HepG2 (cell line): ENCODE measurements around the gene INPP5K. TPM values are rescaled to one million over a fixed set of nuclear protein-coding genes. Genes with fewer than 3 reads are reported as not detected.
A peak's percentile ranks its signal among the peaks of the same experiment; 100 is the strongest.

ENCODE experiments used
- BRD4 ChIP-seq: sonication (generic); formaldehyde crosslinking; IDR thresholded peaks from 2 replicates; pipeline ENCODE4 v1.4.0; 2020; ENCODE audit warnings: missing genetic modification reagents
- CREB1 ChIP-seq, 2 experiments: fragments of 450-650 bp in 1 of 2; IDR thresholded peaks; 2 replicates each; pipeline ENCODE4 v1.6.1; 2016 to 2017; ENCODE audit warnings: control low read depth in 1 of 2, mild to moderate bottlenecking in 1 of 2, missing compliant biosample characterization in 1 of 2, missing genetic modification characterization in 1 of 2
- FOSL1 ChIP-seq: sonication (generic); formaldehyde crosslinking; IDR thresholded peaks from 2 replicates; pipeline ENCODE4 v1.9.0; 2021; ENCODE audit warnings: missing genetic modification reagents, borderline replicate concordance
- FOXP1 ChIP-seq, 2 experiments: fragments of 450-650 bp in 1 of 2; IDR thresholded peaks; 2 replicates each; pipeline ENCODE4 v1.6.1; 2017 to 2018; ENCODE audit warnings: antibody characterized with exemption in 1 of 2
- HDAC1 ChIP-seq: sonication (generic); formaldehyde crosslinking; IDR thresholded peaks from 2 replicates; pipeline ENCODE4 v1.5.1; 2020; ENCODE audit warnings: mild to moderate bottlenecking, missing genetic modification reagents
- HOXA9 ChIP-seq: sonication (generic); formaldehyde crosslinking; IDR thresholded peaks from 2 replicates; pipeline ENCODE4 v1.8.1; 2022; ENCODE audit warnings: missing genetic modification reagents, mild to moderate bottlenecking, moderate library complexity, borderline replicate concordance
- MATR3 ChIP-seq: sonication (generic); formaldehyde crosslinking; IDR thresholded peaks from 2 replicates; pipeline ENCODE4 v1.4.0; 2020; ENCODE audit warnings: missing genetic modification reagents
- MAX ChIP-seq: IDR thresholded peaks from 2 replicates; pipeline ENCODE4 v1.6.1; 2012; ENCODE audit warnings: inconsistent platforms
- NFYB ChIP-seq: sonication (generic); formaldehyde crosslinking; IDR thresholded peaks from 2 replicates; pipeline ENCODE4 v1.4.0; 2020; ENCODE audit warnings: missing genetic modification reagents
- ONECUT2 ChIP-seq: sonication (generic); formaldehyde crosslinking; IDR thresholded peaks from 2 replicates; pipeline ENCODE4 v1.4.0; 2020; ENCODE audit warnings: missing genetic modification reagents
- PRPF4 ChIP-seq: fragments of 200-400 bp; formaldehyde crosslinking; IDR thresholded peaks from 2 replicates; pipeline ENCODE4 v1.6.1; 2016; ENCODE audit warnings: low read length, low read depth; ENCODE audit not compliant: poor library complexity, severe bottlenecking
- RBM39 ChIP-seq: fragments of 200-400 bp; formaldehyde crosslinking; IDR thresholded peaks from one replicate; pipeline ENCODE4 v1.6.1; 2018; ENCODE audit warnings: antibody characterized with exemption, mild to moderate bottlenecking, low read depth, low read length; ENCODE audit not compliant: poor library complexity, severe bottlenecking
- RFXANK ChIP-seq: IDR thresholded peaks from 2 replicates; pipeline ENCODE4 v1.6.1; 2016
- SIX4 ChIP-seq: sonication (generic); formaldehyde crosslinking; IDR thresholded peaks from 2 replicates; pipeline ENCODE4 v1.4.0; 2020; ENCODE audit warnings: missing genetic modification reagents
- SP2 ChIP-seq: sonication (generic); formaldehyde crosslinking; IDR thresholded peaks from 2 replicates; pipeline ENCODE4 v1.5.1; 2020; ENCODE audit warnings: mild to moderate bottlenecking, missing genetic modification reagents
- SPEN ChIP-seq: sonication (generic); formaldehyde crosslinking; IDR thresholded peaks from 2 replicates; pipeline ENCODE4 v1.5.1; 2020; ENCODE audit warnings: low read depth, mild to moderate bottlenecking, missing genetic modification reagents
- TFDP1 ChIP-seq: IDR thresholded peaks from 2 replicates; pipeline ENCODE4 v1.6.1; 2016; ENCODE audit warnings: missing compliant biosample characterization, missing genetic modification reagents, borderline replicate concordance
- TP53 ChIP-seq: sonication (generic); formaldehyde crosslinking; conservative IDR thresholded peaks from 2 replicates; pipeline ENCODE4 v1.4.0; 2020; ENCODE audit warnings: missing genetic modification reagents
- ZNF138 ChIP-seq: sonication (generic); formaldehyde crosslinking; IDR thresholded peaks from 2 replicates; pipeline ENCODE4 v1.5.0; 2020; ENCODE audit warnings: mild to moderate bottlenecking, low read depth, missing genetic modification reagents
- ZNF30 ChIP-seq: sonication (generic); formaldehyde crosslinking; IDR thresholded peaks from 2 replicates; pipeline ENCODE4 v1.5.0; 2020; ENCODE audit warnings: mild to moderate bottlenecking, missing genetic modification reagents
- ZNF34 ChIP-seq: sonication (generic); formaldehyde crosslinking; IDR thresholded peaks from 2 replicates; pipeline ENCODE4 v1.4.0; 2020; ENCODE audit warnings: mild to moderate bottlenecking, missing genetic modification reagents, borderline replicate concordance
- ZNF562 ChIP-seq: sonication (generic); formaldehyde crosslinking; IDR thresholded peaks from 2 replicates; pipeline ENCODE4 v1.8.0; 2022; ENCODE audit warnings: missing genetic modification reagents, borderline replicate concordance
- polyA plus RNA-seq, 8 experiments: library from polyadenylated mRNA; depleted of rRNA in 3 of 8; stranded (reverse) in 7 of 8; unstranded in 1 of 8; fragments of >200 nt; fragmentation: Illumina TruSeq in 4 of 8; extraction: Trizol in 4 of 8; gene quantifications; 2 replicates each; pipeline versions ENCODE4 v1.2.1 to v1.2.3, GENCODE V29; 2011 to 2016; ENCODE audit warnings: low read depth in 4 of 8, missing spikeins in 1 of 8, mixed read lengths in 1 of 8; ENCODE audit not compliant: insufficient read depth in 1 of 8
- total RNA-seq, 5 experiments: library from RNA; depleted of rRNA; stranded (reverse); fragments of >200 nt; fragmentation: Illumina TruSeq; extraction: Trizol; gene quantifications; 2 replicates each; pipeline ENCODE4 v1.2.3, GENCODE V29; 2016; ENCODE audit warnings: low read depth in 1 of 5
- TF ChIP-seq, protein P1 (sequence below): sonication (generic); formaldehyde crosslinking; IDR thresholded peaks from 2 replicates; pipeline ENCODE4 v1.5.0; 2020; ENCODE audit warnings: missing genetic modification reagents, mild to moderate bottlenecking, borderline replicate concordance
- TF ChIP-seq, protein P2 (sequence below): sonication (generic); formaldehyde crosslinking; IDR thresholded peaks from 2 replicates; pipeline ENCODE4 v1.5.1; 2020; ENCODE audit warnings: missing genetic modification reagents, mild to moderate bottlenecking, borderline replicate concordance
- TF ChIP-seq, protein P3 (sequence below): sonication (generic); formaldehyde crosslinking; IDR thresholded peaks from 2 replicates; pipeline ENCODE4 v1.4.0; 2020; ENCODE audit warnings: missing genetic modification reagents, borderline replicate concordance

Gene INPP5K
- total and polyA plus RNA-seq, 2 of the 13 experiments (the other 11 are each of a cell fraction or from before 2014, with no cell fraction given): 4.8 to 9.6 TPM

GRCh38 chr17:1490643-1491442 is 25.6 kb downstream of the INPP5K start (continued):
- TF ChIP-seq, protein P1, sequence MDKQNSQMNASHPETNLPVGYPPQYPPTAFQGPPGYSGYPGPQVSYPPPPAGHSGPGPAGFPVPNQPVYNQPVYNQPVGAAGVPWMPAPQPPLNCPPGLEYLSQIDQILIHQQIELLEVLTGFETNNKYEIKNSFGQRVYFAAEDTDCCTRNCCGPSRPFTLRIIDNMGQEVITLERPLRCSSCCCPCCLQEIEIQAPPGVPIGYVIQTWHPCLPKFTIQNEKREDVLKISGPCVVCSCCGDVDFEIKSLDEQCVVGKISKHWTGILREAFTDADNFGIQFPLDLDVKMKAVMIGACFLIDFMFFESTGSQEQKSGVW (CRISPR knock-in tag): no peak
- TF ChIP-seq HDAC1 (CRISPR knock-in tag) (peak; percentile 83), PRPF4 (no peak), FOSL1 (no peak), NFYB (CRISPR knock-in tag) (no peak), FOXP1 (IDR thresholded peaks at IDR 0.05) (no peak), FOXP1 (CRISPR knock-in tag; IDR thresholded peaks at IDR 0.05) (no peak), SP2 (0 out of 2 replicates have a peak, but pooled peaks have one; percentile 35), ZNF562 (CRISPR knock-in tag) (no peak), CREB1 (IDR thresholded peaks at IDR 0.05) (no peak), CREB1 (CRISPR knock-in tag; IDR thresholded peaks at IDR 0.05) (no peak), ZNF30 (CRISPR knock-in tag) (no peak), RFXANK (no peak), MATR3 (CRISPR knock-in tag) (no peak), SIX4 (CRISPR knock-in tag) (no peak), TFDP1 (CRISPR knock-in tag) (peak; percentile 11; the same call in 1 of the 2 replicates), TP53 (CRISPR knock-in tag) (no peak), ZNF138 (CRISPR knock-in tag) (no peak), ZNF34 (no peak), ONECUT2 (no peak), SPEN (CRISPR knock-in tag) (peak; percentile 27; the same call in 1 of the 2 replicates), HOXA9 (CRISPR knock-in tag) (no peak), RBM39 (peak; percentile 57), MAX (peak; percentile 69), BRD4 (CRISPR knock-in tag) (peak; percentile 70; the same call in 1 of the 2 replicates)
- TF ChIP-seq, protein P2, sequence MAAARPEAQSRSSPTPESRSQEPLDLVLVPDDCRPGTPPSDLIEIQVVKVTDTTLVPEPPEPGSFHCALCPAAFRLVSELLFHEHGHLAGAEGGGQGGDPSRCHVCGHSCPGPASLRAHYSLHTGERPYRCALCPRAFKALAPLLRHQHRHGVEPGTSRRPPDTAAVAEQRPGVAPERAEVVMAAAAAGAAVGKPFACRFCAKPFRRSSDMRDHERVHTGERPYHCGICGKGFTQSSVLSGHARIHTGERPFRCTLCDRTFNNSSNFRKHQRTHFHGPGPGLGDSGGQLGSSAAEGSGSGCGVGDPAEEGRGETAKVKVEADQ: no peak
- TF ChIP-seq, protein P3, sequence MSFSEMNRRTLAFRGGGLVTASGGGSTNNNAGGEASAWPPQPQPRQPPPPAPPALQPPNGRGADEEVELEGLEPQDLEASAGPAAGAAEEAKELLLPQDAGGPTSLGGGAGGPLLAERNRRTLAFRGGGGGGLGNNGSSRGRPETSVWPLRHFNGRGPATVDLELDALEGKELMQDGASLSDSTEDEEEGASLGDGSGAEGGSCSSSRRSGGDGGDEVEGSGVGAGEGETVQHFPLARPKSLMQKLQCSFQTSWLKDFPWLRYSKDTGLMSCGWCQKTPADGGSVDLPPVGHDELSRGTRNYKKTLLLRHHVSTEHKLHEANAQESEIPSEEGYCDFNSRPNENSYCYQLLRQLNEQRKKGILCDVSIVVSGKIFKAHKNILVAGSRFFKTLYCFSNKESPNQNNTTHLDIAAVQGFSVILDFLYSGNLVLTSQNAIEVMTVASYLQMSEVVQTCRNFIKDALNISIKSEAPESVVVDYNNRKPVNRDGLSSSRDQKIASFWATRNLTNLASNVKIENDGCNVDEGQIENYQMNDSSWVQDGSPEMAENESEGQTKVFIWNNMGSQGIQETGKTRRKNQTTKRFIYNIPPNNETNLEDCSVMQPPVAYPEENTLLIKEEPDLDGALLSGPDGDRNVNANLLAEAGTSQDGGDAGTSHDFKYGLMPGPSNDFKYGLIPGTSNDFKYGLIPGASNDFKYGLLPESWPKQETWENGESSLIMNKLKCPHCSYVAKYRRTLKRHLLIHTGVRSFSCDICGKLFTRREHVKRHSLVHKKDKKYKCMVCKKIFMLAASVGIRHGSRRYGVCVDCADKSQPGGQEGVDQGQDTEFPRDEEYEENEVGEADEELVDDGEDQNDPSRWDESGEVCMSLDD (CRISPR knock-in tag): peak; percentile 87
